HG03378 (cell line): ENCODE data around the gene DARS1.

ENCODE experiments used
- ATAC-seq: cut with Tn5 transposase; IDR thresholded peaks from one replicate; pipeline ENCODE4 v1.9.1; 2021; ENCODE audit warnings: mild to moderate bottlenecking, moderate library complexity; ENCODE audit not compliant: unreplicated experiment

DARS1 gene

DNA sequence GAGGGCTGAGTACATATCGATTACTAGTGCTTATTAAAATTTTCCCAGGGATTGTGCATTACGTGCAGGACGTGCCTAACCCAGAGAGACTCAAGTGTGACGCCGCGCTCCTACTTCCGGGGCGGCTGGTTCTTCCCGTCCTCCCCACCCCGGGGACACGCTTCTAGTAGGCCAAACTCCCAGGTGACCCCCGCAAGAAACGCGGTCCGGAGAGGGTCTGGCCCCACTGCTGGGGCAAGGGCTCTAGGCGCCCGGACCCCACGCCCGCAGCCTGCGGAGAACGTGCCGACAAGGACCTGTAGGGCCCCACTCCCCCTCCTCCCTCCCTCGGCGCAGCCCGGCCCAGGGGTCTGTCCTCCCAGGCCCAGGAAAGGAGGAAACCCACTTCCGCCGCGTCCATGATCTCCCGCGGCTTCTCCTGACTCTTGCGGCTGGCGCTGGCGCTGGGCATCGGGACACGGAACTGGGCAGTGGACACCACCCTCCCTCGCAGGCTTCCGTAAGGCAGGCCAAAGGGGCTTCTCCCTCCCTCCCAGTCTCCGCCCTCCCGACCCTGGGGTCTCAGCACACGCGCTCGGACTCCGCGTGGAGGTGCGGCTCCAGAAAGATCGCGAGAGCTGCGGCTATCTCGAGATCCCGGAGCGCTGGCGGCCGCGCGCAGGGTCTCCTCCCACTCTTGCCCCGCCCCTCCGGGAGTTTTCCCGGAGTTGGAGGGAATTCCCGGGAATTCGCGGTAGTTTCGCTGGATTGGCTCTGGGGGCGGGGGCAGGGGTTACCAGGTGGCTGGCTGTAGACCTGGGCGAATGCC, at the start of gene DARS1:
Gene DARS1, minus strand, starts transcription at position 609 of the 808 bp plus-strand sequence. Its CDS starts 158 bp downstream, at position 451.
- peak; percentile 61 for ATAC-seq

DNA sequence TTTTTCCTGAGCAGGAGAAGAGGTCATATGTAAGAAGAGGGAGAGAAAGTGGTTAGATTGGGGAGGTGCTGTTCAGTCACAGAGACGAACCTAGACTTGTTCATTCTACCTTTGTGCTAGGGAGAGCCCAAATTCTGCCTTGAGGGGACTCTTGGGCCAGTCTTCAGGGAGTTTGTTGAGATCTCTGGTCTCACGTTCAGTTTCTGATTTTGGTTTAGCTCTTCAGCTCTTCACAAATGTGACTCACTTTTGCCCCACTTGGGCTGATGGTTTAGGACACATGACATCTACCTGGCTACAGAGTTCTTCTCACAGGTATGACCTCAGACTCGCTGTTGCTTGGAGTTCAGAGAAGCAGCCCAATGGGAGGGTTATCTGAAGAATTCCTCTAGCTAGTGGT, 49.2 kb upstream of the DARS1 start:
- no peak for ATAC-seq

DNA sequence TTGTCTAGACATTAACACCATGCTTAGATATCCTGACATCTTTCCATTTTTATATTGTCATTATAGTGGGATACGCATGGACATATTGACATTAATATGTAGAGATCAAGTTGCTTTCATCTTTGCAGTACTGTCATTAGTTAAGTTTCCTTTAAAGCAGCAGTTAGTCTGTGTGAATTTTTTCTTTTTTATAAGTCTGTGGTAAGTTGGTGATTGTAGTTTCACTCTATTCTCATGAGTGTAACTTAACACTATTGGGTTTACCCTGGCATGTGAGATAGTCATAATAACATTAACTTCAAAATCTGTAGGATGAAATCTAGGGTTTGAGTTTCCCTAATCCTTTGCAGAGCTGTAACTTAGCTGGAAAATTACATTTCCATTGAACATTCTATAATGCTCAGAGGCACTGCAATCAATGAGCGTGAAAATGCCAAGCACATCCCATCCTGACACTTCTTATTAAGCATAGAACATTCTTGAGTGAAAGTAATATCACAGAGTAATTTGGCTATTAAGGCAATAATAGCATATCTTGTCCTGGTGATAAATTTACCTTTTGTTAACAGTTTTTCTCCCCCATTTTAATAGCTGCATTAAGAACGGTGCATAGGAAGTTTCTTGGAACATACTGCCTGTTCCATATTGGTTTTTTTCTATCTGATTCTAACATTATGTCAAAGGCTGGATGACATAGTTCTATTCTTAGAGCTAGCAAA, 47.5 kb upstream of the DARS1 start:
- ATAC-seq = no peak

DNA sequence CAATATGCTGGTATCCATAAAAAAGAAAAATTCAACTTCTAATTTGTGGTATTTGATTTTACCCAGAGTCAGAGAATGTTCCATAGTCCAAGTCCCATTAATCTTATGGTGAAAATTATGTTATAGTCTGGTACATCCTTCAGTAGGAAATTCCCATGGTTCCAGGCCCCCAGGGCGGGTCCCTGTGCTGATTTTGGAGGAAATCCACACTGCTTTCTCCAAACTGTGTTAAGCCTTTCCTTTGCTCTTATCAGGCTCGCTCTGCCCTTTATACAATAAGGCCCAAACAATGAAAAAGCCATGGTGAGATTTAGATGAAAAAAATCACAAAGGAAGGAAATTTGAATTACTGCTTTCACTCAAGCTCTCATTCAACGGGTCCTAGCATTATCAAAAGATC, 46.8 kb upstream of the DARS1 start:
- no peak for ATAC-seq

DNA sequence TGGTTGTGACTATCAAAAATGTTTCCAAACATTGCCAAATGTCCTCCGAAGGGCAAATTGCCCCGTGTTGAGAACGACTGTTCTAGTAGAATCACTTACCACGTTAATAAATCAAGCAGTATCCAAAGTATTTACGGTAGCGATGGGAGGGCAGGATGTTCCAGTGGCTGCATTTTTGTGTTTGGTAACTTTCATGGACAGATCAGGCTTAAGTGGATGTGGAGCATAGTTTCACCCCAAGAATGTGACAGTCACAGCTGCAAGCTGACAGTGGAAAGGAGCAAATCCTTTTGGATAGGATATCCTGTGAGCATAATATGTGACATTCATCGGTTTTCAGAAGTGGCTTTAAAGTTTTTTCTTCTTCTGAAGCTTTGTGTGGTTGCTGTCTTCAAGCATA, 46.3 kb upstream of the DARS1 start:
- no peak for ATAC-seq

DNA sequence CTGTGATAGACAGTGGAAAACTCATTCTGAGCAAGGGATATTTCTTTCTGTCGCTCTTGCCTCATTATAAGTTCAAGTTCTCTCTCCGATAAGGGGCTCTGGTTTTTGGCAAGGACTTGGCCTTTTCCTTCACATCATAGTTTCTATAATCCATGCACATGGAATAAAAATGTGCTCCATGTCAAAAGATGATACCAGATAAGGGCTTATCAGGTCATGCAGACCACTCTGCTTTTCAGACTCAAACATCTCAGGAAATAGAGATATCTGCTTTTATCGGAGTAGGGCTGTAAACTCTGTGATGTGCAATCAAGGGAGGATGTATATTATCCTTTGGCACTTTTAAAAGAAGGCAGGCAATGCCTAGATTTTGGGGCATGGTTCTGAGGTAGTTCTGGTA, 45.0 kb upstream of the DARS1 start:
- ATAC-seq = no peak

DNA sequence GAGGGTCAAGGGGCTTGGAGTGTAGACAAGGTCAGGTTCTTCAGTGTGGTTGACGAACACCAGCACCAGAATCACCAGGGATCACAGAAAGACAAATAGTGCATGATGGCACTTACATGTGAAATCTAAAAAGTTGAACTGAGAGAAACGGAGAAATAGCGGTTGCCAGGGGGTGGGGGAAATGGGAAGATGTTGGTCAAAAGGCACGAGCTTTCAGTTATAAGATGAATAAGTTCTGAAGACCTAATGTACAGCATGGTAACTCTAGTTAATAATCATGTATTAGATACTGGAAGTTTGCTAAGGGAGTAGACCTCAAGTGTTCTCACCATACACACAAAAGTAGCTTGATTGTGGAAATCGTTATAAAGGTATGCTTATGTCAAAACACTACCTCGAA, 43.7 kb upstream of the DARS1 start:
- ATAC-seq = peak; percentile 90

DNA sequence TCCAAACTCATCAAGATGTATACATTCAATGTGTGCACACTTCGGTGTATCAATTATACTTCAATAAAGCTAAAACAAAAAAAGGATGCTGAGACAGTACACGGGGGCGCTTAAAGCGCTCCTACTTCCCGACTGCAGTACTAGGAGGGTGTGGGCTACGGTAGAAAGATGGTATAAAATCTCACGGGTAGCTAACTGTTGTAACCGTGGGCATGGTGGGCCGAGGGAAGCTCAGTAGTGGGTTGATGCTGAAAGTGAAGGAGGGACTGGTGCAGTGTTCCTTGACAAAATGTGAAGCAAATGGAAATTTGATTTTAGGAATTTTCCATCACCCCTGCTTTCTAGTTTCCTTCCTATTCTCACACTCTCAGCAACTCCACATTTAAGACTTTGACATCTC, 42.6 kb upstream of the DARS1 start:
- ATAC-seq = no peak

DNA sequence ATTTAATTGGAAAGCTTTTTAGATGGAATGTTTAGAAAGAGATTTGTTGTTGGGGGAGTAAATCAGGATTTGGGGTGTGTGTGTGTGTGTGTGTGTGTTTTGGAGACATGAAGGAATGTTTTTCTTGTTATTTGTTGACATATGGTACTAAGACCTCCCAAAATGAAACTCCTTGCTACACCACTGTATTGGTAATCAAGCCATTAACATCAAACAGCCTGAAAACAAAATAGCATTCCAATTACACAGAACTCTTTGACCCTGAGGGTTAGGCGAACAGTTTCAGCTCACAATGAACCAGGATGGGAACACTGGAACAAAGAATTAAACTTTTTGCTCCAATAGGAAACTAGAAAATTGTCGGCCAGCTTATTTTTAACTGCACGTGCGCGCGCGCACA, 41.7 kb upstream of the DARS1 start:
- no peak for ATAC-seq

DNA sequence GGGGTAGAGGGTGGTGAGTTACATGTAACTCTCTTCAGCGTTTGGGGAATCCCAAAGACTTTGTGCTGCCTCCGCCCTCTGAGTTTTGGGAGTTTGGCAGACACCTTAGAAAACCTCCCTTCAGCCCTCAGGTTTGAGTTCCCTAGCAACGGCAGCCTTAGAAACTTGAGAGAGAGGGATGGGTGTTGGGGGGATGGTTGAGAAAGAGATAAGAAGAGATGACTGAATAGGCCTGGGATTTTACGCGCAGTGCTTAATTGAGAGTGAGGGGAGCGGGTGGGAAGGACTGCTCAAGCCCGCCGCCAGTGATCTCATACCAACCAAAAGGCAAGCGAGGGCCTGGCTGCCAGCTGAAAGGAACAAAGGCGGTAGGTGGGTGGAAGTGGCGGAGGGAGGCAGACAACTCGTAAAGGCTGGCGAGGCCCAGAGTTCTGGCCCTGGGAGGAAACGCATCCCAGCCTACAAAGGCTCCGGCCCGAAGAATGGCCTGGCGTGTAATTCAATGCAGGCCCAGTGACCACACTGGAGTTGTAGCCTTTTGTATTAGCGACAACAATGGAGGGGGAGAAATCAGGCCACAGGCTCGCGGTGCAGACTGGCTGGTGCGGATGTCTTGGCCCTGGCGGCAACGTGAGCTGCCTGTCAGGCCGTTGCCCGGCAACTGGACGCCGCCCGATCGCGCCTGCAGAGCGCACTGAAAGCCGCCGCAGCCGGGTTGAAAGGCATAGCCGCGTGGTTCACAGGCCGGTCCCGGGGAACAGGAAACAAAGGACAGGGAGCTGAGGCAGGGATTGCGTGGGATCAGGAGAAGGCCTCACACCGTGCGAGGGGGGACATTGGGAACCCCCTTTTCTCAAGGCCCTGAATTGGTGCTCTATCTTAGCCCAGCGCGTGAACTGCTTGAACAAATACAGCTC, 39.9 kb upstream of the DARS1 start:
- ATAC-seq = no peak

DNA sequence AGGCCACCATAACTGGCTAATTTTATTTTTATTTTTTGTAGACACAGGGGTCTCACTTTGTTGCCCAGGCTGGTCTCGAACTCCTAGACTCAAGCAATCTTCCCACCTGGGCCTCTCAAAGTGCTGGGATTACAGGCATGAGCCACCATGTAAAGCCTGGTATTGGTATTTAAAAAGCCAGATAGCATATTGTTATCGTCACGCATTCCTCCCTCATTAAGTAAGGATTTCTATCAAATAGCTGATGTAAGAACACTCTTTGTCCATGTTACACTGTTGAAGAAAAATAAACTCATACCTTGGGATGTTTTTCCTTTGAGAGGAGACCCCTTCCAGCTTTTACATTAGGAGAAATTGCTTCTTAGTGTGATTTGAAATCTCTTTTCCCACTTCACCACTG, 39.2 kb upstream of the DARS1 start:
- no peak for ATAC-seq

DNA sequence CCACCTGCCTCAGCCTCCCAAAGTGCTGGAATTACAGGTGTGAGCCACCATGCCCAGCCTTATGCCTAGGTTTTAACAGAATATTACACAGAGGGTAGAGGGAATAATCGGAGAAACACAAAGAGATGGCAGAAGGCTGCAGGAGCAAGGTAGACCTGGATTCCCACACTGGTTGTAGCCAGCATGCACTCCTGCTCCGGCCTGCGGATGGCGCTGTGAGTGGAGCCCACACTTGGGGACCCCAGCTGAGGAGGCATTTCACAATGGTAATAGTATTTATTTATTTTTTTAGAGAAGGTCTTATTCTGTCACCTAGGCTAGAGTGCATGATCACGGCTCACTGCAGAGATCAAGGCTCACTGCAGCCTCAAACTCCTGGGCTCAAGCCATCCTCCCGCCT, 38.8 kb upstream of the DARS1 start:
- no peak for ATAC-seq

DNA sequence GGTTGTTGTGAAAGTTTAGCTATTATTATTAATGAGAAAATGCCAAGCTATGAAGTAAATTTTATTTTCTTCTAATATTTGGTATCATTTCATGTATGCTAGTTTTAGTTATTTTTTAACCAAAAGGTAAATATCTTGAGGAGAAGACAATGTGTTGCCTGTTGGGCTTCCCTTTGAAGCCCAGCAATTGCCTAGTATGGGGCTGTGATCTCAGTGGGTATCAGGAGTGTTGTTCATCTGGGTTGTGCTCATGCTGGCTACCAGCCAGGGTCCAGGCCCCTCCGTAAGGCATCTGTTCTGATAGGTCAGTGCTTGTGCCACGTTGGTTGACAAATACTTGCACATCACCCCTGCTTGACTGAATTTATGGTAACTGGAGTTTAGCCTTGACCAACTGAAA, 38.0 kb upstream of the DARS1 start:
- no peak for ATAC-seq

DNA sequence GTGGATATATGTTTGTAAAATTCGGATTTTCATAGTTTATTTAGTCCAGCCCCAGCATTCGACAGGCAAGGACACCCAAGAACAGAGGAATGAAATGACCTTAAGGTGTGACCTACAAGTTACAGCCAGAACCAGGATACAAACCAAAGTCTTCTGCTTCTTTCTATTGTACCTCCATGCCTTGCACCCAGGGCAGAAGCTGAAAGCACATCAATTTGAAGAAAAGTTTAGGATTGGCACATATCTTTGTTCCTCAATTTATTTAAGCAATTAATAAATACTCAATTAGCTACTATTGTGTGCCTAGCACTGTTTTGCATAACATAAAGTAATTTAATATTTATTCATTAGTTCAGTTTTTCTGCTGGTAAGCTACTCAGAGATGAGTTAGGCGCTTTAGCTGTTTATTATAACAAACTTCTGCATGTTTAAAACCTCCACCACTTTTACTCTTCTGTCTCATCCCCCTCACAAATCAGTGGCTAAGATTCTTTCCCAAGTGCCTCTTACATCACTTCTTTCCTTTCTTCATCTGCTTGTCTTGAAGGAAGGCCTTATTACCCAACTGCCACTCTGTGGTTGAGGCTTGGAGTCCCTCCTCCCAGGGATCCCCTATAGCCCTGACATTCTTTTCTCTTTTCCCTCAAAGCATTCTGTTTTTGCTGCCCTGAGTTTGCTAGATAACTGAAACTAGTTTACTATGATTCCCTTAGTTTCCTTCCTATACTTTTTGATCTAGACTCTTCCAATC, 37.1 kb upstream of the DARS1 start:
- ATAC-seq = no peak

DNA sequence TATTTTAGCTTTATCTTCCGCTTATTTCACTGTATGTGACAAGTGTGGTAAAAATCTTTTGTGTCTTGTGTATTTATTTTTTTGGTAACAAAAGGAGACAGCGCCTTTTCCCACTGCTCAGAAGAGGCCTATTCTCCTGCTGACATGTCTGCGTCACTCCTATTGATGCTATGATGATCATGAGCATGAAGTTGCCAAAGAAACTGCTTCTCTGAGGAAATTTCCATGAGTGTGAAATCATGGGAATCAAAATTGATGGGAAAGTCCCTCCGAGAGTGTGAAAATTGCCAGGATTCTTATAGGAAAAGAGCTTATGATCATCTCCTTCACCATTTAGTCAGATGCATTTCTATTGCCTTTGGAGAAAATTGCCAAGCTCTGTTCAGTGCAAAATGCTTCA, 36.5 kb upstream of the DARS1 start:
- no peak for ATAC-seq

DNA sequence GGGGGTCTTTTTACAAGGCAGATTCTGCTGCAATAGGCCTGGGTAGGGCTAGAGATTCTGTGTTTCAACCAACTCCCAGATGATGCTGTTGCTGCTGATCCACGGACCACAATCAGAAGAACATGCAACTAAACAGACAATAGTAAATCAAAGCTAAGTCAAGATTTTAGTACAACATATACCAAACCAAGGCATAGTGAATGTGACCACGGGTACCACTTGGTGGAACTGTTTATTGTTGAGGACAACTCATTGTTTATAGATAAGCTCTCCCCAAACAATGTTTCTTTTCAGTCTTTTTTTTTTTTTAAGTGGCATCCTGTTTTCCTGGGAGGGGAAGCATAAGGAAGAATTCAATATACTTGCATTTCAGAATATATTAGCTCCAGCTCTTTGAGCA, 36.0 kb upstream of the DARS1 start:
- ATAC-seq = no peak

DNA sequence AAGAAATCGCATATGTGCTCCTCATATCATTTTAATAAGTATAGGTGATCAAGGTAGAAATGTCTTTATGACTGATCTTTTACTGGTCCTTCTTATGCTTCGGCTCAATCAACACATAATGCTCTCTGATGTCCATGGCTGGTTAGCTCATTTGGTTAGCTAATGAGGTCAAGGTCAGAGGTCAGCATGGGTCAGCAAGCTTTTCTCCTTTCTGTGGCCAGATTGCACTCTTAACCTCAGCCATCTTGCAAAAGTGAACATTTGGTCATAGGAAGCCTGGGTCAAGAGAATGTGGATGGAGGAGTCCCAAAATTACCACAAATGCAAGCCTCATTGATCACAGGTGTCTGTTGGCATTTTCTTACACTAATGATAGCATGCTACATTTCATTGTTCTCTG, 35.4 kb upstream of the DARS1 start:
- ATAC-seq = no peak

DNA sequence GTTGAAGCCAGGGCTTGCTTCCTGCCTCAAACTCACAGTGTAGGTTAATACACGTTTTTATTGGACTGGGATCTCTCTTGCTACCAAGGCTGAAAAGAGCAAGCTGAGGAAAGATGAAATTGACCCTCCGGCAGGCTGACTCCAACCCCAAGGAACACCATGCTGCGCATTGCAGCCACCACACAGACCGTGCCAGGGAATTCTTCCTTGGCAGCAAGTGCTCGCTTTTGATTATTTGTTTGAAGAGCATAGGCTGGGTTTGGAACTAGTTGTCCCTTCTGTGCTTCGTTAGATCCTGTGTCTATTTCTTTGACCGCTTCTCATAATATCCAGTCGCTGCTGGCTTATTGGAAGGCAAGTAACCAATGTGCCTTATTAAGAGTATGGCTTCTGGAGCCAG, 34.4 kb upstream of the DARS1 start:
- ATAC-seq = no peak

DNA sequence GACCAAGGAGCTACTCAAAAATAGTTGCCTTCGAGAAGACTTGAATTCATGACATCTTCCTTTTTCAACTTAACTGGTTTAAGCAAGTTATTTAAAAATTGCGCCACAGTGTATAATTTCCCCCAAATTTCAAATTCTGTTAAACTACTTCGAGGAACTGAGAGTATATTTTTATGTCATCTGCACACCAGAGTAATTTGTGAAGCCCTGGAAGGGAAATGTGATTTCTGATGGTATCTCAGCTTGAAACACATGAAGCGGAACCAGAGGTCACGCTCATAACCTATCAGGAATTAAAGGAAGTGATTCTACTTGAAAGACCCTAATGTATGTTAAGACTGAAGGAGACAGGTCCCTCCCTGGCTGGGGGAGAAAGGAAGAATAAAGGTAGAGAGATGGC, 33.9 kb upstream of the DARS1 start:
- ATAC-seq = peak; percentile 76

DNA sequence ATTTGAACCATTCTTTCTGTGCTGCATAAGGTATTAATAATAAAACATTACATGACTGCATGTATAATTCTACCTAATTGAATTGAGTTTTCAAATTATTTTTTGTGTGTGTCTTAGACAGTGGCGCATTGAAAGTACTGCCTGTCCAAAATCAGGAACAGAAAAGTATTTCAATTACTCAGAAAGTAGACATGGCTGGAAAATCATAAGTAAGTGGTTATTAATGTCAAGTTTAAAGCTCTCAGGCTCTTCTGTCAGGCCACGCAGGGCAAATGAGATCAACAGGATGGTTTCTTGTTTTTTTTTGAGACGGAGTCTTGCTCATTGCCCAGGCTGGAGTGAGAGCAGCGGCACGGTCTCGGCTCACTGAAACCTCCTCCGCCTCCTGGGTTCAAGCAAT, 32.4 kb upstream of the DARS1 start:
- no peak for ATAC-seq

DNA sequence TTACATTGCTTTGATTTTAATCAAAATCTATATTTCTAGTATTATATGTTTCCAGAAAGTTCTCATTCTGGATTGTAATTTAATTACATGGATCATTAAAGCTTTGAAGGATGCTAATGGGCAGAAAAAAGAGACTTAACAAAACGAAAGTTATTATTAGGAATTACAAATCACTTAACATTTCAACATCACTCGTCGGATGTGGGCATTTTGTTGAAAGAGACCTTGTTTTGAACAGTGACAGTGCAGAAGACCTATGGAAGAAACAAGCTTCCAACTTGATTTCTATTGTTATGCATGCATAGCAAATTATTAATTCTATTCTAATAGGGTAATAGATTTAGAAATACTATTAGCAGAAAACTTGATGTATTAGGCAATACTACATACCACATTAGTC, 31.4 kb upstream of the DARS1 start:
- no peak for ATAC-seq
